Muscle of back (tissue), 11 donors: Measurements from ENCODE around the gene SFT2D2. TPM values are rescaled to one million over a fixed set of nuclear protein-coding genes. Genes with fewer than 3 reads are reported as not detected.

ENCODE experiments used
- DNase-seq, 3 donors: peaks; one replicate each; pipeline versions ENCODE4 v3.0.0 to v3.0.0-alpha.2; 2013
- polyA plus RNA-seq, 10 donors: library from polyadenylated mRNA; unstranded; fragments of 120-200 nt; gene quantifications; one replicate each; pipeline ENCODE4 v1.2.1, GENCODE V29; 2013; ENCODE audit not compliant: insufficient read length in 10 of 10

Gene SFT2D2
- polyA plus RNA-seq, 10 donors = 7.5 to 12.7 (median 9.6) TPM

DNA sequence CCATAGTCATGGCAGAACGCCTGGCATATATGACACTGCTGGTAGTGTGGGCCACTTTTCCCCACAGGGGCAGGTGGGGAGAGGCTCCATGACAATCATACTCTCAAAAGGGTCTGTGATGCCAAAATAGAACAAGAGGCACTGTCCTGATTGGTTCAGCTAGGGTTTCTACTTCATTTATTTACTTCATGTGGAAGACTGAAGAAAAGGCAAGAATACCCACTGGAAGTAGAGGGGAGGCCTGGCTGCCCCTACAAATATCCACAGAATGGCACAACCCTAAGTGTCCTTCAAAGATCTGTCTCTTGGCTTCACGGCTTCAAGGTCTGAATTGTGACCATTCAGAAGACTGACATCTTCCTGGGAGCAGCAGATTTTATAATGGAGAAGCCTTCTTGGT, 4.5 kb upstream of the SFT2D2 start:
- no peak for DNase-seq

GRCh38 chr1:168223261-168223660, 2.5 kb upstream of the SFT2D2 start:
- no peak for DNase-seq

GRCh38 chr1:168223681-168224540, 1.9 kb upstream of the SFT2D2 start:
- peak in 1 of 3 donors; percentile 30 for DNase-seq

GRCh38 chr1:168224991-168225390, 813 bp upstream of the SFT2D2 start:
- peak in 1 of 3 donors; percentile 15 for DNase-seq

DNA sequence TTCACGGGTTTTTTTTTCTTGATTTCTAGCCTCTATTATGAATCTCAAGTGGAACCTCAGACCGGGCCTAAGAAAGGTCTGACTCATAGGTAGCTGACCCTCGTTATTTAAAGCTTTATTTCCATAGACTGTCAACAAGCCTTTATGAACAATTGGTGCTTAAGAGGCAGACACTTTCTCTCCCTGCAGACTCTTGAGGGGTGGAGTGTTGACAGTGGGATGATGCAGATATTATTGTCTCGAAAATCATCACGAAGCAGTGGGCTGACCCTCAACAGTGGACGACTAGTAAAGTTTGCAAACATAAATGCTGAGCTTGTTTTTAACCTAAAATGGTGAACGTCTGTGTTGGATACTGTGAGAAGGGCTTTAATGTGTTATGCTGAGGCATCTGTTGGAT, 1.8 kb downstream of the SFT2D2 start:
- DNase-seq = peak in 1 of 3 donors; percentile 17

DNA sequence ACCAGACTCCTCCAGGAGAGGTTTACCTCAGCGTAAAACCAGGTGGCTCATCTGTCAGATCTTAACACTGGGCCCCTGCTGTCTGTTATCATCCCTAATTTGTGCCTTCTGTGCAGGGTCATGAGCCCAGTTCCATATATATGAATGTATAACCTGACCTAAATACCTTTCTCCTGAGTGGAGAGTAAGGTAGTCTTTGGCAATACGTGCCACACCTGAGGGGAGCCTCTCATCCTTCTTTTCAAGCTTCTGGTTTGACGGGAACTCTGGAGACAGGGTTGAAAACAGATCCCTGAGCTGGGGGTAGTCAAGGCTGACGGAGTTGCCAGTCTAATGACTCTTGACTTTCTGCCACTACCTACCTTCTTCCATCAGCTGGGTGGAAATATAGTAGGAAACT, 4.1 kb downstream of the SFT2D2 start:
- DNase-seq = no peak

DNA sequence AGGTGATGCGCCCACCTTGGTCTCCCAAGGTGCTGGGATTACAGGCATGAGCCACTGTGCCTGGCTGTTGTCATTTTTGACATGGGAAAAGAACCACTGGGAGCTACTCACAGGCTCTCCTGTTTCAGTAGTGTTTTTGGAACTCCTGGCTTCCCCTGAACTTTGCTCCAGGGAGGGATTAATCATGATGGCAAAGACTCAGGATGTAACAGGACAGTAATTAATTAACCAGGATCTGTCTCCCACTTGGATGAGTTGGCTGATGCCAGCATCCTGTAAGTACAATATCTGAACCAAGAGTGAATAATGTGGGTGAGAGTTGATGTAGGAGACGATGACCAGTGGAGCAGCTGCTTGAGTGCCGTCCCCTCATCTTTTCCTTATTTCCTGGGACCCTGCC, 4.9 kb downstream of the SFT2D2 start:
- DNase-seq = no peak

GRCh38 chr1:168234846-168235547, 9.2 kb downstream of the SFT2D2 start:
- DNase-seq = peak in 1 of 3 donors; percentile 13

DNA sequence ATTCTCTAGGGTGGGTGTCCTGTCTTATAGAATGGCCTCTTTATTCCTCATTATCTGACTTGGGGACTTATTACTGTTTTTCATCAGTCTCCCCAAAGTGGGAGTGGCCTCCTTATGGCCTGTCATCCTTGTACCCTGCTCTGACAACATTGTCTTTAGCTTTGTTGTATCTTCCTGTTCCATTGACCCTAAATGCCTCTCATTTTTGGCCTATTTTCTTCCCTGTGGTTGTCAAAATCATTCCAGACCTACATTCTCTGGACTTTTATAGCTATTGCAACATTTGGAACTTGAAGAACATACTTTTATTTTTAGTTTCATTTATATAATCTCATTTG, 9.7 kb downstream of the SFT2D2 start:
- DNase-seq = no peak

DNA sequence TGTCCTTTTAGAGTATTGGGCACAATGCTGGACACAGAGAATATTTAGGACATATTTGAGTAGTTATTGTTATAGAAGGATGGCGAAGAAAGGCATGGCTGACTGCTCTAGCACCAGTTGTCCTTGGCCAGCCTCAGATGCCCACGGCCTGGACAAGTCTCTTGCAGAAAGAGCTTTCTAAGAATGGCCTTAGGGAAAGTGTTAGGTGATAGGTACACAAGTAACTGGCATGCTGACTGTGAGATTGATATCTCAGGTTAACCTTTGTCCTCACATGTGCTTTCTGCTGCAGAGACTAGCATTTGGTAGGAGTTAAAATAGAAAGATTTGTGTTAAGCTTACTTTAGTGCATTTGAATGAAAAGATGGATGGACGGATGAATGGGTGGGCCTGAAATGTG, 10.1 kb downstream of the SFT2D2 start:
- no peak for DNase-seq

- no peak for DNase-seq
These were observed 11.2 kb downstream of the SFT2D2 start for GRCh38 chr1:168236836-168237611.

GRCh38 chr1:168243198-168243597, 17.4 kb downstream of the SFT2D2 start:
- DNase-seq = peak in 2 of 3 donors; percentile 56 to 84

DNA sequence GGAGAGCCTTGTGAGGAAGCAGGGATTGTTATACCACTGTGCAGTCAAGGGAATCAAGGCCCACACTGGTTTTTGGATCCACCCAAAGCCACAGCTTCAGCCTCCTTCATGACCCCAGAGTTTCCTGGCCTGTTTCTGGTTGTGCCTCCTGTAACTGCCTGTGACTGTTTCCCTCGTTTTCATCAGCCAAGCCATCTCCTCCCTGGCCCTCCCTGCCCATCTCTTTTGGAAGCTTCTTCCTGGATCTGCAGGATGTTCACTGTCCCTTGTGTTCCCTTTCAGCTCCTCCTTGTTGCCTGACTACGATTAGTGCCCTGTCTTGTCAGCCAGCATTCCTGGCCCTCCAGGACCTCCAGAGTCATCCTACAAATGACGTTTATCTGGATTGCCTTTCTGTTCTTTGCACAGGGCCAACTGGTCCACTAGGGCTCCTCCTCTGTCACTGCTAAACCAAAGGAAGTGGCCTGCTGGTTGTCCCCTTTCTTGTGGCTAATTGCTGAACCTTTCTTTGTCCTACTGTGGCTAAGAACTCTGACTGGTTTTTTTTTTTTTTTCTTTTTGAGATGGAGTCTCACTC, 17.9 kb downstream of the SFT2D2 start:
- DNase-seq = no peak

GRCh38 chr1:168245042-168245441, 19.2 kb downstream of the SFT2D2 start:
- no peak for DNase-seq

DNA sequence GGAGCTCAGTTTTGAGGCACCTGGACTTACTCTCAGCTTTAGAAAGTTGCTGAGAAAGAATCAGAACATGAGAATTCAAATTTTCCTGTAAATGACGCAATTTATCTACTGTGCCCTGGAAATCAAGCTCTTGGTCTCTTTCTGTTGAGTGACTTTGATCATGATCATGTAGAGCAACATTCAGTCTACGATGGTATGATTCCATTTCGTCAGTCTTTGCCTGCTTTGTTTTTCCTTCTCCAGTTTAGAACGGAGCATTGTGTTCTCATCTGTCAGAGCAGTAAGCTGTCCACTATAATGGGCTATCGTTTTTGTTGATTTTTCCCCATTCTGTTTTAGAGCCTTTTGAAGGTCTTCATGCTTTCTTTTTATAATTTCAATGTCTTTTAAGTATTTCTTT, 20.7 kb downstream of the SFT2D2 start:
- DNase-seq = no peak

- no peak for DNase-seq
These were observed 26.5 kb downstream of the SFT2D2 start for GRCh38 chr1:168252204-168252733.

GRCh38 chr1:168256164-168256563, 30.4 kb downstream of the SFT2D2 start:
- DNase-seq = no peak

DNA sequence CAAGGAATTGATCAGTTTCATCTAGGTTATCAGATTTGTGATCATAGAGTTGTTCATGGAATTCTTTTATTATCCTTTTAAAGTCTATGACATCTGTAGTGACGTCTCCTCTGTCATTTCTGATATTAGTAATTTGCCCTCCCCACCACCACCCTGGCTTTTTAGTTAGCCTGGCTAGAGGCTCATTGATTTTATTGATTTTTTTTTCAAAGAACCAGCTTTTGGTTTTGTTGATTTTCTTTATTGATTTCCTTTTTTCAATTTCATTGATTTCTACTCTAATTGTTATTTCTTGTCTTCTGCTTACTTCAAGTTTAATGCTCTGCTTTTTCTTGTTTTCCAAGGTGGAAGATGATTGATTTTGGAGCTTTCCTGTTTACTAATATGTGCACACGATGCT, 31.6 kb downstream of the SFT2D2 start:
- DNase-seq = no peak

DNA sequence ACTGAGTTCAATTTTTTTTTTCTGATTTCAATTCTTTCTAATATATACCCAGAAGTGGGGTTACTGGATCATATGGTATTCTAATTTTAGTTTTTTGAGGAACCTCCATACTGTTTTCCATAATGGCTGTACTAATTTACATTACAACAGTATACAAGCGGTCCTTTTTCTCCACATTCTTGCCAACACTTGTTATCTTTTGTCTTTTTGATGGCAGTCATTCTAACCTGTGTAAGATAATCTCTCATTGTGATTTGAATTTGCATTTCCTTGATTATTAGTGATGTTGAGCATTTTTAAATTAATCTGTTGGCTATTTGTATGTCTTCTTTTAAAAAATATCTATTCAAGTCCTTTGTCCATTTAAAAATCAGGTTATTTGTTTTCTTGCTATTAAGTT, 33.8 kb downstream of the SFT2D2 start:
- DNase-seq = no peak

DNA sequence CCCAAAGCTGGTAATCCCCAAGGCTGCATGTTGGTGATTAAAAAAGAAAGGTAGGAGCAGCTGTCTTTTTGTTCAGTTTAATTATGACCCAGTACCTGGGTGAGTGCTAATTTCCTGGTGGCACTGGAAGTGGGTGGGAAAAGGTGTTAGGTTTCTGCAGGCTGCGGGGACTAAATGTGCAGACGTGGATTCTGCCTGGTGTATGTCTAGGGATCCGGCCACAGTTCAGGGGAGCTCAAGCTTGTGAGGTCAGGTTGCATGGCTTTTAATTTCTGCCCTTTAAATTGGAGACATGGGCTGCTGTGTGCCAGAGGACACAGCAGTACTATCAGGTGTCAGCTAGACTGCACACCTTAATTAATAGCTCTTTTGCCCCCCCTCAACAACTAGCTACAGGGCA, 34.6 kb downstream of the SFT2D2 start:
- no peak for DNase-seq

GRCh38 chr1:168261390-168261789, 35.6 kb downstream of the SFT2D2 start:
- peak; percentile 49 to 74 (median 63) for DNase-seq

GRCh38 chr1:168263130-168263529, 37.3 kb downstream of the SFT2D2 start:
- no peak for DNase-seq
